HG03196 (cell line): Measurements from ENCODE around the gene SPON1.
"Not testable (repeated sequence)": the region's sequence is repeated elsewhere in the genome, so short reads cannot be mapped to it uniquely, and the experiment has no call there.

Source experiments
- ATAC-seq: cut with Tn5 transposase; IDR thresholded peaks from one replicate; pipeline ENCODE4 v1.9.1; 2021; ENCODE audit not compliant: unreplicated experiment

SPON1 gene

DNA sequence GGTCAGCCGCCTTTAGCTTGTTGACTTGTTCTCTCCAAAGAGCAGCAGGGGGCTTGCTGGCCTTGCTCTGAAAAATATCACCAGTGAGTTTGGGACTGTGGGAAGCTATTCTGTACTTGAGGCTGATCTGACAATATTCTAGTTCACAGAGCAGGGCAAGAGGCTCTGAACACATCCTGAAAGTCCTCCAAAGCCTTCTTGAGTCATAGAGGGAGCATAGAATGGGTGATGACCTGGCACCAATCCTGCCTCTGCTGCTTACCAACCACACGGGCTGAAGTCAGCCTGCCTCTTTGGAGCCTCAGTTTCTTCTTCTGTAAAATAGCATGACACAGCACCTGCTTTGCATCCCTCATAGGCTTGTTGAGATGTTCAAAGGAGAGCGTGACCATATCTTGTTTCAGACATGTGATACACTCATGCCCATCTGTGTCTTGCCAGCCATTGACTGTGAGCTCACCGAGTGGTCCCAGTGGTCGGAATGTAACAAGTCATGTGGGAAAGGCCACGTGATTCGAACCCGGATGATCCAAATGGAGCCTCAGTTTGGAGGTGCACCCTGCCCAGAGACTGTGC lies 299.8 kb downstream of the SPON1 start:
- ATAC-seq: no peak

DNA sequence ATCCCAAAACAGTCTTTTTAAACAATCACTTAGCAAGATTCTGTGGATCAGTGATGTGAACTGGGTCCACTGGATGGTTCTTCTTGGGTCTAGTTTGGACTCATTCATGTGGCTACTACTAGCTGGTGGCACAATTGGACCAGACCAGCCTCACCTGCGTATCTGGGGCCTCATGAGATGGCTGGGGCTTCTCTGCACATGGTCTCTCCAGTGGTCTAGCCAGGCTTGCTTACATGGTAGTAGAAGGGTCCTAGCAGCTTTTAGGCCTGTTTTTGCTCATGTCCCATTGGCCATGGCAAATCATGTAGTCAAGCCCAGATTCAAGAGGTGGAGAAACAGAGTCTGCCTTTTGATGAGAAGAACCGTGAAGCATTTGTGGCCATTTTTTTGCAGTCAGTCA lies 302.4 kb downstream of the SPON1 start:
- ATAC-seq: no peak

GRCh38 chr11:14266622-14267021 lies 304.1 kb downstream of the SPON1 start:
- no peak for ATAC-seq

DNA sequence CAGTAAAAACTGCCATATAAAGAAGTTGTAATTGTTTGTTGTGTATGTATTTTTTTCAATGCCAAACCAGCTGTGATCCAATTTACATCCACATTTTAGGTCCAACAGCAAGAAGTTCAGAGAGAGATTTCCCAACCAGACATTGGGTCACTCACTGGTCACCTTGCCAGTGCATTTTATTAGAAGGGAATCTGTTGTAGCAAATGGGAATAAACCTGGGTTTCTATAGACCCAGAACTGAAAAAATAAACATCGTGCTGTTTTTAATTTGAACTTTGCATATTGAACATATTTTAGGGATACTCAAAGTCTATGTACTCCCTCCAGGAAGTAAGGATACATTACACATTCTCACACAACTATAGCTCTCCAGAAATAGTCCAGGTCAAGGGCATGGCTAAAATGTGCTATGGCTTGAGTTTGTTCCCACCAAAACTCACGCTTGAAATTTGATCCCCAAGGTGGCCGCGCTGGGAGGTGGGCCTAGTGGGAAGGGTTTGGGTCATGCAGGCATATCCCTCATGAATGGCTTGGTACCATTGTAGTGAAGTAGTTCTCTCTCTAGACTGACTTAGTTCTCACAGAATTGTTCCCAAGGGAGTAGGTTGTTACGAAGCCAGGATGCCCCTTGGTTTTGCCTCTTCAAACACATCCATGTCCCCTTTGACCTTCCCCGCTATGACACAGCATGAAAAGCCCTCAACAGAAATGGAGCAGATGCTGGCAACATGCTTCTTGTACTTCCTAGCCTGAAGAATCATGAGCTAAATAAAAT lies 305.5 kb downstream of the SPON1 start:
- ATAC-seq: no peak

DNA sequence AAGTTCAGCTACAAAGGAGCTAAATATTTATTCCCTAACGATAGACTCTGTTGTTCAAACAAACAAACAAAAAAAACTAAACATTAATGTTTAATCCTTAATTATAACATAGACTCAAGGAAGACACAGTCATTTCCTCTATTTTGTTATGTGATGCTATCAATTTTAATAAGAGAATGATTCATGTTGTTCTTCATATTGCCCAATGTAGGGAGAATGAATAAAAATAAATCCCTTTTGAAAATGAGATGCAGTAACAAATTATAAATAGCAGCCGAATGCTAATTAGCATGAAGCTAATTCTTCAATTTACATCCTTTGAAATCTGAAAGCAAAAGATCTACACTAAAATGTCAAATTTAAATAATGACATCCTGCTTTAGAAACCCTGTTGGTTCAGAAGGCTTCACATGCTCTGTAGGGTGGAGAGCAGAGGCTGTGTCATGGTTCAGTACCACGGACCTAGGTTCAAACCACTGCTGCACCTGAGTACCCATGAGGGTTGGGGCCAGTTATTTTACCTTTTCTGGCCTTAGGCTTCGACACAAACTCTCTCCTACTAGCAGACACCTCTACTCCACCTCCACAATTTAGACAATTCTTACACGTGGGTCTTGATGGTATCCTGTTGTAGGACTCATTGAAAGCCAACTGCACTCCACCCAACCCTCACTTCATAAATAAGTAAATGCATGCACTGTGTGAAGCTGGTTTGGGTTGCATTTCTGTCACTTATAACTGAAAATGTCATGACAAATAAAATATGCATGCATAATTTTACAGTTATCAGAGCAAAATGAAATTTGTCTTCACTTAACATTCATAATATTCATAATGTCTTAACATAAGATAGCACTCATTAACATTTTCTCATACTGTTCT lies 307.4 kb downstream of the SPON1 start:
- ATAC-seq: no peak

DNA sequence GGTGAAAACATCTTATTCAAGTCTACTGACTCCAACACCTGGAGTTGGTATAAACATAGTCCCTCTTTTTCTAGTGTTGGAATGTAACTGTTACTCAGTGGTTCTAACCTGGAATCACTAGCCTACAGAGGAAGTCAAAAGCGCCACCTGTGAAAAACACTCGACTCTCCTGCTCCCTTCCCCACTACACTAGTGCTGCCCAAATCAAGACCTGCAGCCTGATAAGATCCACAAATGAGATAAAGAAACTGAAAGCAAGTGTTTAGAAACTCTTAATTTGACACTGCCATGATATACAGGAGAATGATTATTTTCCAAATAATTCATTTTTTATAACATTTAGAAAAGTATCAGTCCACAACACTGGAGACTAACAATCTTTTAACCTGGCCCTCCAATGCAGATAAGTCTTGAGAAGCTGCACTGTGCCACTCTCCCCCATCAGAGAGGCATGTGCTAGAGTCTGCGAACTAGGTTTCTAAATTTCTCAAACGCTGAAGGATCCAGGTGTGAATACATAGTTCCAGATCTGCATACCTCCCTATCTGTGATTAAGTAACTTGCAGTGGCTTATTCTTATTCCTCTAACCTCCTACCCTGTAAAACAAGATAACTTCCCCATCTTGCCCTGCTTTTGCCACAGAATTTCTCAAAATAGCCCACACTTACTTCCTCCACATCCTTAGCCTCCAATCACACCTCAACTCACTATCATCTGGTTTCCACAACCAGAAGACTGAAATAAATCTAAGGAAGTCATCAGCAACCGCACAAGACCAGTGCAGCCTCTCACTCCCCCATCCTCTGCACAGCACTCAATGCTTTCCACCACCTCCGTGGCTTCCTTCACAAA lies 308.4 kb downstream of the SPON1 start:
- peak; percentile 71 for ATAC-seq

DNA sequence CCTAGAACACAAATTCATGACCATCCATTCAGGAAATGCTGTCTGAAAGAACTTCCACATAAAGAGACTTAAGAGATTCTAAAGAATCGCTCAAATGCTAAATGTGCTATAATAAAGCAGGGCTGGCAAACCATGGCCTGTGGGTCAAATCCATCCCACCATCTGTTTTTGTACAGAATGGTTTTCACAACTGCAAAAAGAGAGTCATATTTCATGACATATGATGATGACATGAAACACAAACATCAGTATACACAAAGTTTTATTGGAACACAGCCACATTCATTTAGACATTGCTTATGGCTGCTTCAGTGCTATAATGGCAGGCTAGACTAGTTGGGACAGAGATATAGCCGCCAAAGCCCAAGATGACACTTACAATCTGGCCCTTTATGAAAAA lies 311.4 kb downstream of the SPON1 start:
- no peak for ATAC-seq

GRCh38 chr11:14275076-14275475 lies 312.6 kb downstream of the SPON1 start:
- no peak for ATAC-seq

DNA sequence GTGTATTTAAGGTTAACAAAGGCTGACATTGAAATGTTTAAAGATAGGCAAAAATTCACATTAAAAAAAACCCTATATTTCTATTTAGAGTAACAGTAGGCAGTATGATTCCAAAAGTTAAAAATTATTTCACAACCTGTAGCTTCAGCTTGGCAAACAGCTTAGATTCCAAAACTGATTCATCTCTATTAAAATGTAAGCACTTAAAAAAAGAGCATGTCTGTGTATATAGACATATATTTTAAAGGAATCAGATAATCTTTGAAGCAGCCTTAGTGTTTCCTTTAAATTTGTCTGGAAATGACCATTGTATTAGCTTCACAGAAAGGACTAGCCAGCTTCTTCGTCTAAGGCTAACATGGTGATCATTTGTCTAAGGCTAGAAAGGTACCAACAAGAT lies 316.3 kb downstream of the SPON1 start:
- not testable (repeated sequence) for ATAC-seq

DNA sequence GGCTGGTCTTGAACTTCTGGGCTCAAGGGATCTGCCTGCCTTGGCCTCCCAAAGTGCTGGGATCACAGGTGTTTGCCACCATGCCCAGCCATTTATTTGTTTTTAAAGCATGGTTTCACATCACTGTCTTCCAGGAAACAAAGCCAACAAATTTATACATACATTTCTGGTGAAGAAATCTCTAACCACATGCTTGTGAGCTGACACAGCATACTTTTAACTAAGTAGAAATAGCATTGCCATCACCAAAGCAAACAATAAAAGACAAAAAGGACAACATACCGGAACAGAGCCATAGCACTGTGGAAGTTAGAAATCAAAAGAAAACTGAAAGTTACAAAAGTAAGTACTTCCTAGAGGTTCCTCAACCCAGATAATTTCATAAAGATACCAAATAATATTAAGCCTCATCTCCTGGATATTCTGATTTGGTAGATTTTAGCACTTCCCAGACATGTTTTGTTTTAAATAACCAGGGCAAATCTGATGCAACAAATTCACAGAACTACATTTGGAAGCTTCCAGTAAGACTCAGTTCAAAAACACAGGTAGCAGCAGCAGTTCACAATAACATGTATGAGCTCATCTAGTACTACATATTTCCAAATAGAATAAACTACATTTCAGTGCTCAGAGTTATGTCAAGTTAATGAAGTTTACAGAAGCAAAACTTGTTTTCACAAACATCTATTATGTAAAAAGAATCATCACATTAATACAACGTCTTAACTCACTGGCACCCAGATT lies 325.8 kb downstream of the SPON1 start:
- no peak for ATAC-seq

- no peak for ATAC-seq
Measured at GRCh38 chr11:14290422-14290821, 327.9 kb downstream of the SPON1 start.

- no peak for ATAC-seq
Measured at GRCh38 chr11:14299921-14300320, 337.4 kb downstream of the SPON1 start.

GRCh38 chr11:14300661-14301304 lies 338.3 kb downstream of the SPON1 start:
- peak; percentile 85 for ATAC-seq

GRCh38 chr11:14304601-14305000 lies 342.1 kb downstream of the SPON1 start:
- no peak for ATAC-seq

- ATAC-seq: no peak
Measured at GRCh38 chr11:14305649-14306048, 343.1 kb downstream of the SPON1 start.

DNA sequence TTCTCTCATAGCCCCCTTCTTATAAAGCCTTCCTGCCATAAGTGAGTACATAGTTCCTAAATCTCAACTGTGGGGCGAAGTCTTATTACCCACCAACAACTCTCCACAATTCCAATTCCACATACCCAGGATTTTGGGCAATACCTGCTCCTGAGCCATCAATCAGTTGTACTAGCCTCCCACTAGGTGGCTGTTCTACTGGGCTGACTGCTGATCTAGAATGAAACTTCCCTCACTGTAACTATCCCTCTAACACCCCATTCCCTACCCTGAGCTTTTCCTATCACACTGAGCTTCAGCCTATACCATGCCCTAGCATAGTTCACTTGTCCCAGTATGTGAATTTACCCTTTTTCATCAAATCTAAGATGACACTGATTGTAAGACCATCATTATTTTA lies 344.0 kb downstream of the SPON1 start:
- ATAC-seq: no peak

DNA sequence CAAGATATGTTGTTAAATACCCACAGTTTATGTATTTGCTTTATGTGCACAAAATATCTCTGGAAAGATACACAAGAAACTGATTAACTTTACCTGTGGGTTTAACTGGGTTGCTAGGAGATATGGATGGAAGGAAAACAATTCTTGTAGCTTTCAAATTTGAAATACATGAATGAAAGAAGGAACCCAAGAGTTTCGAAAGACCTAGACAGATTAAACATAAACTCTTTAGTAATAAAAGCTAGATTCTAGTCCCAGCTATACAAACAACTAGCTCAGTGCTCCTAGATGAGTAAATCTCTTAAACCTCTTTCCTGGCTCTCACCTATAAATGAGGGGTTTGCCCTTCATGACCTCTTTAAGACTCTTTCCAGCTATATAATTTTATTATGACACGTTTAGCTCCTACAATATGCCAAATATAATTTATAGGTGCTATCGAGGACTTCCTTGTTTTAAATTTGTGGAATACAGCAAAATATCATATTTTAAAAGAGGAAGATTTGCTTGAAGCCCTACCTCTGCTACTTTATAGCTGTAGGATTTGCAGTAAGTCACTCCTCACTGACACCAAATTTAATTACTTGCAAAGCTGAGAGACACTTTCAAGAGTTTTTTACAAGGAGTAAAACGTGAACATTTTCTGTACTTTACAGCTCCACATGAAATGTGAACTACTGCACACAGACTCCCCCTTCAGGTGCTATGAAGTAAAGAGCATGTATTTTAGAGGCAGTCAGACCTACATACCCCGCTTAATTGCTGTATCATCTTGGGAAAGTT lies 345.8 kb downstream of the SPON1 start:
- ATAC-seq: peak; percentile 38

DNA sequence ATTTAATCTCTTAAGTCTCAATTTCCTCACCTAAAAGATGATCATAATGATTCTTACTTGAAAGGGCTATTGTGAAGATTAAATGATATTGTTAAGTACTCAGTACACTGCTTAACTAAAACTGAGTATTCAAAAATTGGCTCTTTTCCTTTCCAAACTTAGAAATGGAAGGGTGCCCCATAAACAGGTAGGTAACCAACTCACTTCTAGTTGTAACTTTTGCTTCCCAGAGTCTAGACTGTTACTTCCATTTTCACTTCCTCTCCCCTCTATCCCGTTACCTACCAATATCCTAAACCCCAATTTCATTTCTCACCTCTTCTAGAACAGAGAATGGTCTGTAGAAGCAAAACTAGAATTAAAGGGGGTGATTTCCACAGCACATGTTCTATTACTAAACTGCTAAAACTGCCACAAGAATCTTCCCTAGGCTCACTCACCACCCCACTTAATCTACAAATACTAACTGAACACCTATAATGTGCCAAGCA lies 346.4 kb downstream of the SPON1 start:
- no peak for ATAC-seq
